ENCODE results near the gene SIVA1.

Gene SIVA1

DNA sequence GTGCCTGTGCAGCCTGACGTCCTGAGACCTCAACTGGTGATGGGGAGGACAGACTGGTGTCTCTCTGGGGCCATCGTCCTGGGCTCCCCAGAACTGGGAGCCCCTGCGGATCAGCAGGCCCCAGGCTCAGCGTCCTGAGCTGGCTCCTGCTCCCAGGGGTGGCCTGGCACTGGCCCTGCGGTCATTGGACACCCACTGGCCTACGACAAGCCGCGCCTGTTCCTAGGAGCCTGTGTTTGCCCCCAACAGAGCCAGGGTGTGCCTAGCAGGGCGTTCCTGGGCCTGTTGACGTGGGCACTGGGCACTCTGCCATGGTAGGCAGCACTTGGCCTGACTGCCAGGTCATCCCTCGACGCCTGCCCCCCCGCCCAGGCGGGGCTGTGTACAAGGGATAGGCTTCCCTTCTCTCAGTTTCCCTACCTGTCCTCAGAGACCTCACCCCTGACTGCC lies 20.6 kb upstream of the SIVA1 start:
- no peak overlapping the region for H3K4me3 ChIP-seq (ENCODE audit: low read depth, low read length)
- TF ChIP-seq, protein P1, sequence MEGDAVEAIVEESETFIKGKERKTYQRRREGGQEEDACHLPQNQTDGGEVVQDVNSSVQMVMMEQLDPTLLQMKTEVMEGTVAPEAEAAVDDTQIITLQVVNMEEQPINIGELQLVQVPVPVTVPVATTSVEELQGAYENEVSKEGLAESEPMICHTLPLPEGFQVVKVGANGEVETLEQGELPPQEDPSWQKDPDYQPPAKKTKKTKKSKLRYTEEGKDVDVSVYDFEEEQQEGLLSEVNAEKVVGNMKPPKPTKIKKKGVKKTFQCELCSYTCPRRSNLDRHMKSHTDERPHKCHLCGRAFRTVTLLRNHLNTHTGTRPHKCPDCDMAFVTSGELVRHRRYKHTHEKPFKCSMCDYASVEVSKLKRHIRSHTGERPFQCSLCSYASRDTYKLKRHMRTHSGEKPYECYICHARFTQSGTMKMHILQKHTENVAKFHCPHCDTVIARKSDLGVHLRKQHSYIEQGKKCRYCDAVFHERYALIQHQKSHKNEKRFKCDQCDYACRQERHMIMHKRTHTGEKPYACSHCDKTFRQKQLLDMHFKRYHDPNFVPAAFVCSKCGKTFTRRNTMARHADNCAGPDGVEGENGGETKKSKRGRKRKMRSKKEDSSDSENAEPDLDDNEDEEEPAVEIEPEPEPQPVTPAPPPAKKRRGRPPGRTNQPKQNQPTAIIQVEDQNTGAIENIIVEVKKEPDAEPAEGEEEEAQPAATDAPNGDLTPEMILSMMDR (IDR thresholded peaks at IDR 0.05; ENCODE audit: low read depth, low read length): no peak

DNA sequence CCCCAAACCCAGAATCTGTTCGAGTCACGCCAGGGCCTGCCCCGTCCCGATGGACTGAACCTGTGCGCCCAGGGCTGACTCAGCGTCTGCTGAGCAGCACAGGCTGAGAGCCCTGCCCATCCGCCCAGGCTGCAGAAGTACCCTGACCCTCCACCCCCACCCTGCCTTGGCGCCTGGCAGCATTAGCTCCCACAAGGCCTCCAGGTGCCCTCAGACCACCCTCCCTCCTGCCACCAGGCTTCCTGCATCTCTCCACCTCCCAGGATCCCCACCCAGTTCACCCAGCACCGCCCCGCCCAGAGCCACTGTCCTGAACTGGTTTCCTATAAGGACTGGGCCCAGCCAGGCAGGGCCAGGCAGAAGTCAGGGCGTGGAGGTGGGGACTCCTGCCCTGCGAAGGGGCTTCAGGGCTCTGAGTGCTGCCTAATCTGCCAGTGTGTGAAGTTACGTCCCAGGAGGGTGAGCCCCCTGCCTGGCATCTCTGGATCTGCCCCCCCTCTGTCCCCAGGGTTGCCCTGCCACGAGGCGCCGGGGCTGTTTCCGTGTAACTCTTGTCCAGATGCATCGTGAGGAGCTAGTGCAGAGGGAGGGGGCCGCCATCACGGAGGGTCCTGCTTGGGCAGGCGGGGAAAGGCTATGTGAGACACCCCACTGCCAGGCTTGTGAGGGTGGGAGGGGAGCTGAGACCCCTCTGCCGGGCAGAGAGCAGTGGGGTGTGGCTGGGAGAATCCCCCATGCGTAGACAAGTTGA lies 19.8 kb upstream of the SIVA1 start:
- TF ChIP-seq, protein P1 (IDR thresholded peaks at IDR 0.05; ENCODE audit: low read depth, low read length): no peak
- H3K4me3 ChIP-seq (ENCODE audit: low read depth, low read length): no peak overlapping the region

- H3K4me3 ChIP-seq (ENCODE audit: low read depth, low read length): no peak overlapping the region
- TF ChIP-seq, protein P1 (IDR thresholded peaks at IDR 0.05; ENCODE audit: low read depth, low read length): no peak
Measured at GRCh38 chr14:104734051-104734587, 18.8 kb upstream of the SIVA1 start.

- no peak overlapping the region for H3K4me3 ChIP-seq (ENCODE audit: low read depth, low read length)
- TF ChIP-seq, protein P1 (IDR thresholded peaks at IDR 0.05; ENCODE audit: low read depth, low read length): no peak
Measured at GRCh38 chr14:104734601-104734990, 18.4 kb upstream of the SIVA1 start.

GRCh38 chr14:104734991-104735779 lies 17.8 kb upstream of the SIVA1 start:
- TF ChIP-seq, protein P1 (IDR thresholded peaks at IDR 0.05; ENCODE audit: low read depth, low read length): no peak
- no peak overlapping the region for H3K4me3 ChIP-seq (ENCODE audit: low read depth, low read length)

DNA sequence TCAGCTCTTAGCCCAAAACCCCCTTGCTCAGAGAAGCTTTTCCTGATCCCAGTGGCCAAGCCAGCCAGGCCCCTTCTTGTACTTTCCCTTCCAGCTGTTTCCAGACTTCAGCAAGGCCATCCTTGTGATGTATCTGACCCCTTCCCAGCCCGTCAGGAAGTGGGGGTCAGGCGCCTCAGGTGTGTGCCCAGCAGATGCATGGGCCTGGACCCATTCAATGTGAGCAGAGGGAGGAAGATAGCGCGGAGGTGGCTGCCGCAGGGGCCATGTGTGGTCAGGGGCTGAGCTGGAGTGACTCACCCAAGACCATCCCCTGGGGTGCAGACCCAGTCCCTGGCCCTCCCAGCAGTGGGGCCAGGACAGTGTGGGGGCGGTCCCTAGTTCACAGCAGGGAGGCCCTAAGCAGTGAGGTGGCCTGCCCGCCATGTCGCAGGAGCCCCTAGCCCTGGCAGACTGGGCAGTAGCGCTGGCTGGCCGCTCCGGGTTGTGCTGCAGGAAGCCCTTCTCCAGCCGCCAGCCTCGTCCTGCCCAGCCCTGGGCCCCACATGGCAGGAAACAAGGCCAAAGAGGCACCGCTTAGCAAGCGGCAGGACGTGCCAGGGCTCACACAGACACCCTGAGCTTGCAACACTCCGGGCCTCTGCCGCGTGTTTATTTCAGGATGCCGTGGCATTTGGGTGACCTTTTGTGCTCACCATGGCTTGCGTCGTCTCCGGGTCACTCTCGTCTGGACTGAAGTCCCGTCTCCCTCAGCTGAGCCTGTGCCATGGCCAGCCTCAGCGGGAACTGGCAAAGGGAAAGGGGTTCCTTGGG lies 16.9 kb upstream of the SIVA1 start:
- H3K4me3 ChIP-seq (ENCODE audit: low read depth, low read length): no peak overlapping the region
- TF ChIP-seq, protein P1 (IDR thresholded peaks at IDR 0.05; ENCODE audit: low read depth, low read length): no peak
